ENCODE data around the gene LSM7.

The LSM7 gene

GRCh38 chr19:2323707-2324106 lies 4.7 kb downstream of the LSM7 start:
- DNase-seq (ENCODE audit: low read depth in 2 of 2): no peak

- DNase-seq (ENCODE audit: low read depth in 2 of 2): no peak
These were observed 6.7 kb downstream of the LSM7 start for GRCh38 chr19:2321565-2322283.

- DNase-seq (ENCODE audit: low read depth in 2 of 2): no peak
These were observed 7.4 kb downstream of the LSM7 start for GRCh38 chr19:2320939-2321338.

GRCh38 chr19:2320049-2320448 lies 8.3 kb downstream of the LSM7 start:
- no peak for DNase-seq (ENCODE audit: low read depth in 2 of 2)

- DNase-seq (ENCODE audit: low read depth in 2 of 2): no peak
These were observed 8.8 kb downstream of the LSM7 start for GRCh38 chr19:2319551-2319950.

GRCh38 chr19:2318923-2319322 lies 9.5 kb downstream of the LSM7 start:
- DNase-seq (ENCODE audit: low read depth in 2 of 2): no peak

GRCh38 chr19:2317756-2318155 lies 10.6 kb downstream of the LSM7 start:
- no peak for DNase-seq (ENCODE audit: low read depth in 2 of 2)

GRCh38 chr19:2317300-2317699 lies 11.1 kb downstream of the LSM7 start:
- no peak for DNase-seq (ENCODE audit: low read depth in 2 of 2)

GRCh38 chr19:2315818-2316353 lies 12.5 kb downstream of the LSM7 start:
- DNase-seq (ENCODE audit: low read depth in 2 of 2): no peak

- no peak for DNase-seq (ENCODE audit: low read depth in 2 of 2)
These were observed 13.1 kb downstream of the LSM7 start for GRCh38 chr19:2315121-2315817.

- DNase-seq (ENCODE audit: low read depth in 2 of 2): no peak
These were observed 15.4 kb downstream of the LSM7 start for GRCh38 chr19:2312820-2313501.

GRCh38 chr19:2311093-2311492 lies 17.3 kb downstream of the LSM7 start:
- DNase-seq (ENCODE audit: low read depth in 2 of 2): no peak

GRCh38 chr19:2309734-2310362 lies 18.5 kb downstream of the LSM7 start:
- no peak for DNase-seq (ENCODE audit: low read depth in 2 of 2)

- DNase-seq (ENCODE audit: low read depth in 2 of 2): no peak
These were observed 20.3 kb downstream of the LSM7 start, which contains the start of gene LINGO3 for GRCh38 chr19:2308114-2308556. Gene LINGO3 (minus strand): TSS chr19:2308154. CDS start chr19:2291776, 16,378 bp downstream.

- no peak for DNase-seq (ENCODE audit: low read depth in 2 of 2)
These were observed 20.8 kb downstream of the LSM7 start for GRCh38 chr19:2307518-2308012.

- no peak for DNase-seq (ENCODE audit: low read depth in 2 of 2)
These were observed 21.4 kb downstream of the LSM7 start for GRCh38 chr19:2306971-2307370.

GRCh38 chr19:2306281-2306806 lies 22.0 kb downstream of the LSM7 start:
- no peak for DNase-seq (ENCODE audit: low read depth in 2 of 2)

- DNase-seq (ENCODE audit: low read depth in 2 of 2): no peak
These were observed 22.7 kb downstream of the LSM7 start for GRCh38 chr19:2305452-2306280.

- no peak for DNase-seq (ENCODE audit: low read depth in 2 of 2)
These were observed 25.1 kb downstream of the LSM7 start for GRCh38 chr19:2303211-2303798.
